22Rv1 (cell line): Measurements from ENCODE around the gene ADAMTSL2.
"Not testable (repeated sequence)": the region's sequence is repeated elsewhere in the genome, so short reads cannot be mapped to it uniquely, and the experiment has no call there.

Source experiments
- H3K27ac ChIP-seq: fragments of 450-650 bp; 2 replicates; pipeline ENCODE4 v1.5.1; 2017
- CTCF ChIP-seq: fragments of 450-650 bp; IDR thresholded peaks from 2 replicates; pipeline ENCODE4 v1.5.1; 2017; ENCODE audit warnings: mild to moderate bottlenecking
- ZFX ChIP-seq: fragments of 450-650 bp; IDR thresholded peaks from 2 replicates; pipeline ENCODE4 v1.6.1; 2017; ENCODE audit warnings: antibody characterized with exemption, borderline replicate concordance

ADAMTSL2 gene

GRCh38 chr9:133562611-133563290 is 28.2 kb downstream of the ADAMTSL2 start:
- H3K27ac ChIP-seq = no peak overlapping the region
- TF ChIP-seq CTCF (no peak), ZFX (no peak)

GRCh38 chr9:133563291-133563796 is 28.8 kb downstream of the ADAMTSL2 start:
- TF ChIP-seq CTCF (no peak), ZFX (no peak)
- no peak overlapping the region for H3K27ac ChIP-seq

GRCh38 chr9:133563814-133564213 is 29.3 kb downstream of the ADAMTSL2 start:
- H3K27ac ChIP-seq = not testable (repeated sequence)

- H3K27ac ChIP-seq = no peak overlapping the region
Observed at GRCh38 chr9:133564451-133565116, 30.1 kb downstream of the ADAMTSL2 start.

GRCh38 chr9:133566382-133566781 is 31.9 kb downstream of the ADAMTSL2 start:
- H3K27ac ChIP-seq = no peak overlapping the region
- TF ChIP-seq CTCF (no peak), ZFX (no peak)

More at GRCh38 chr9:133564451-133565116, 30.1 kb downstream of the ADAMTSL2 start:
- TF ChIP-seq CTCF (no peak), ZFX (no peak)

- TF ChIP-seq CTCF = no peak
- no peak for TF ChIP-seq ZFX
Observed at GRCh38 chr9:133566817-133567216, 32.3 kb downstream of the ADAMTSL2 start.

GRCh38 chr9:133568186-133568585 is 33.7 kb downstream of the ADAMTSL2 start:
- H3K27ac ChIP-seq = no peak overlapping the region
- no peak for TF ChIP-seq CTCF
- no peak for TF ChIP-seq ZFX

More at GRCh38 chr9:133566817-133567216, 32.3 kb downstream of the ADAMTSL2 start:
- no peak overlapping the region for H3K27ac ChIP-seq
